IMR-90 (cell line): Measurements from ENCODE around the gene LRRC31. TPM values are rescaled to one million over a fixed set of nuclear protein-coding genes. Genes with fewer than 3 reads are reported as not detected.

Experiments used
- ATAC-seq: fragments of 200-7000 bp; cut with Tn5 transposase; 2 replicates; pipeline ENCODE4 v1.9.1; 2020; ENCODE audit warnings: low read depth, mild to moderate bottlenecking, moderate library complexity
- BruUV-seq: library from RNA; stranded (reverse); fragments of 400-500 nt; replicated peaks from 2 replicates; lab custom pipeline; 2021; lab: Mats Ljungman, UMichigan
- CTCF ChIA-PET: fragments of 300-600 bp; formaldehyde crosslinking; extraction: SDS; loops from one replicate; lab custom pipeline; 2021; ENCODE audit warnings: antibody characterized with exemption; lab: Yijun Ruan, JAX
- POLR2A ChIA-PET: fragments of 300-600 bp; sonication (Branson Sonifier 250); formaldehyde crosslinking; loops from one replicate; lab custom pipeline; 2022; ENCODE audit warnings: antibody characterized with exemption; ENCODE audit not compliant: unreplicated experiment; lab: Charles Lee
- DNase-seq: peaks from one replicate; pipeline ENCODE4 v3.0.0; 2013
- H2AFZ ChIP-seq: replicated peaks from 2 replicates; pipeline ENCODE3; 2013; ENCODE audit warnings: low read length, mild to moderate bottlenecking; ENCODE audit not compliant: poor library complexity
- H2AK5ac ChIP-seq: 2 replicates; pipeline ENCODE4 v1.6.1; 2013; ENCODE audit warnings: low read depth, low read length, inconsistent platforms
- H2AK9ac ChIP-seq: replicated peaks from 2 replicates; pipeline ENCODE3; 2013; ENCODE audit warnings: mild to moderate bottlenecking, low read depth, low read length, moderate library complexity; ENCODE audit not compliant: poor library complexity
- H2BK120ac ChIP-seq: 2 replicates; pipeline ENCODE4 v1.6.1; 2013; ENCODE audit warnings: low read depth, low read length, inconsistent platforms
- H2BK15ac ChIP-seq: 3 replicates; pipeline ENCODE4 v1.6.1; 2013; ENCODE audit warnings: low read depth, low read length, inconsistent platforms
- H2BK20ac ChIP-seq: 2 replicates; pipeline ENCODE4 v1.6.1; 2013; ENCODE audit warnings: low read depth, mild to moderate bottlenecking, inconsistent platforms, low read length, moderate library complexity
- H2BK5ac ChIP-seq: 2 replicates; pipeline ENCODE4 v1.6.1; 2013; ENCODE audit warnings: mild to moderate bottlenecking, low read depth, low read length, inconsistent platforms; ENCODE audit not compliant: poor library complexity, severe bottlenecking
- H3K14ac ChIP-seq: replicated peaks from 2 replicates; pipeline ENCODE4 v1.6.1; 2013; ENCODE audit warnings: low read depth, low read length, inconsistent platforms
- H3K18ac ChIP-seq: 2 replicates; pipeline ENCODE4 v1.6.1; 2013; ENCODE audit warnings: low read depth, low read length, control low read depth
- H3K23ac ChIP-seq: 2 replicates; pipeline ENCODE4 v1.6.1; 2013; ENCODE audit warnings: low read depth, low read length, inconsistent platforms
- H3K27ac ChIP-seq: 2 replicates; pipeline ENCODE4 v1.5.1; 2013; ENCODE audit warnings: mild to moderate bottlenecking, control low read depth, low read length; ENCODE audit not compliant: insufficient read depth
- H3K27me3 ChIP-seq: 2 replicates; pipeline ENCODE4 v1.6.1; 2013; ENCODE audit warnings: low read length; ENCODE audit not compliant: control insufficient read depth, insufficient read depth
- H3K36me3 ChIP-seq: 2 replicates; pipeline ENCODE4 v1.6.1; 2013; ENCODE audit warnings: low read length, mixed read lengths; ENCODE audit not compliant: control insufficient read depth, insufficient read depth
- H3K4ac ChIP-seq: 2 replicates; pipeline ENCODE4 v1.6.1; 2013; ENCODE audit warnings: low read depth, low read length, inconsistent platforms
- H3K4me1 ChIP-seq: 2 replicates; pipeline ENCODE4 v1.6.1; 2013; ENCODE audit warnings: low read length, mixed read lengths; ENCODE audit not compliant: control insufficient read depth, insufficient read depth
- H3K4me2 ChIP-seq: 2 replicates; pipeline ENCODE4 v1.6.1; 2013; ENCODE audit warnings: low read depth, mild to moderate bottlenecking, control low read depth, low read length, moderate library complexity
- H3K4me3 ChIP-seq: 2 replicates; pipeline ENCODE4 v1.5.1; 2013; ENCODE audit warnings: low read depth, mild to moderate bottlenecking, control low read depth, low read length, moderate library complexity; ENCODE audit not compliant: insufficient read depth
- H3K56ac ChIP-seq: 2 replicates; pipeline ENCODE4 v1.6.1; 2013; ENCODE audit warnings: low read length, inconsistent platforms; ENCODE audit not compliant: insufficient read depth; ENCODE audit errors: extremely low read depth
- H3K79me1 ChIP-seq, 2 experiments: 2 replicates each; pipeline ENCODE4 v1.6.1; 2013; ENCODE audit warnings: low read length in 2 of 2, inconsistent platforms in 1 of 2, low read depth in 1 of 2
- H3K9ac ChIP-seq: 2 replicates; pipeline ENCODE4 v1.6.1; 2013; ENCODE audit warnings: low read depth, low read length, control low read depth
- H3K9me1 ChIP-seq: 2 replicates; pipeline ENCODE4 v1.6.1; 2013; ENCODE audit warnings: low read length, inconsistent platforms; ENCODE audit not compliant: insufficient read depth
- H3K9me3 ChIP-seq: 2 replicates; pipeline ENCODE4 v1.6.1; 2013; ENCODE audit warnings: low read length; ENCODE audit not compliant: control insufficient read depth, insufficient read depth
- H4K20me1 ChIP-seq: 2 replicates; pipeline ENCODE4 v1.6.1; 2013; ENCODE audit warnings: low read length, inconsistent platforms; ENCODE audit not compliant: insufficient read depth
- H4K5ac ChIP-seq: 2 replicates; pipeline ENCODE4 v1.6.1; 2013; ENCODE audit warnings: mild to moderate bottlenecking, low read depth, low read length, control low read depth
- H4K8ac ChIP-seq, 2 experiments: 2 replicates each; pipeline ENCODE4 v1.6.1; 2013; ENCODE audit warnings: low read depth in 2 of 2, low read length in 2 of 2, control low read depth in 1 of 2, inconsistent platforms in 1 of 2
- H4K91ac ChIP-seq: 2 replicates; pipeline ENCODE4 v1.6.1; 2013; ENCODE audit warnings: low read depth, low read length, inconsistent platforms; ENCODE audit not compliant: insufficient read depth
- BHLHE40 ChIP-seq: fragments of 150-350 bp; IDR thresholded peaks from 2 replicates; pipeline ENCODE4 v1.6.1; 2016; ENCODE audit warnings: mild to moderate bottlenecking, low read depth, low read length
- CEBPB ChIP-seq: IDR thresholded peaks from 2 replicates; pipeline ENCODE4 v1.6.1; 2012; ENCODE audit warnings: low read depth, low read length, improper control_type of control experiment
- CHD1 ChIP-seq: IDR thresholded peaks from 2 replicates; pipeline ENCODE4 v1.6.1; 2012; ENCODE audit warnings: low read depth, low read length, improper control_type of control experiment
- FOS ChIP-seq: fragments of 150-350 bp; IDR thresholded peaks from 2 replicates; pipeline ENCODE4 v1.6.1; 2016; ENCODE audit warnings: low read depth, low read length
- MAFK ChIP-seq: IDR thresholded peaks from 2 replicates; pipeline ENCODE4 v1.6.1; 2012; ENCODE audit warnings: low read depth, low read length, improper control_type of control experiment
- MAZ ChIP-seq: IDR thresholded peaks from 2 replicates; pipeline ENCODE4 v1.6.1; 2012; ENCODE audit warnings: low read depth, mild to moderate bottlenecking, low read length, improper control_type of control experiment, moderate library complexity, borderline replicate concordance
- MXI1 ChIP-seq: IDR thresholded peaks from 2 replicates; pipeline ENCODE4 v1.6.1; 2012; ENCODE audit warnings: low read depth, mild to moderate bottlenecking, low read length, moderate library complexity, borderline replicate concordance
- NFE2L2 ChIP-seq: fragments of 150-350 bp; IDR thresholded peaks from 2 replicates; pipeline ENCODE4 v1.6.1; 2016; ENCODE audit warnings: low read depth, mild to moderate bottlenecking, low read length
- POLR2A ChIP-seq: IDR thresholded peaks from 2 replicates; pipeline ENCODE4 v1.6.1; 2012; ENCODE audit warnings: mild to moderate bottlenecking, low read depth, low read length
- RAD21 ChIP-seq: IDR thresholded peaks from 2 replicates; pipeline ENCODE4 v1.6.1; 2012; ENCODE audit warnings: low read length, improper control_type of control experiment
- RCOR1 ChIP-seq: IDR thresholded peaks from 2 replicates; pipeline ENCODE4 v1.6.1; 2012; ENCODE audit warnings: mild to moderate bottlenecking, low read length, improper control_type of control experiment; ENCODE audit not compliant: insufficient replicate concordance
- RFX5 ChIP-seq: IDR thresholded peaks from 2 replicates; pipeline ENCODE4 v1.8.0; 2012; ENCODE audit warnings: low read depth, mild to moderate bottlenecking, low read length, moderate library complexity
- SMC3 ChIP-seq: fragments of 150-350 bp; IDR thresholded peaks from 2 replicates; pipeline ENCODE4 v1.6.1; 2016; ENCODE audit warnings: low read depth, mild to moderate bottlenecking, antibody characterized with exemption, low read length, moderate library complexity
- WGBS, 2 experiments: methylation state at CpG; one replicate each; pipeline versions ENCODE4 v1.1.5 to v1.1.7; 2013; ENCODE audit warnings: missing lambda C conversion rate in 2 of 2; ENCODE audit not compliant: insufficient read length in 1 of 2; ENCODE audit errors: extremely low coverage in 2 of 2; 5-methylcytosine and 5-hydroxymethylcytosine counted together
- dilution Hi-C: fragments of 300-500 bp; cut with HindIII; formaldehyde crosslinking; loops from one replicate; pipeline ENCODE4 v1.14.3; 2018; ENCODE audit warnings: low sequenced_read_pairs; ENCODE audit not compliant: unreplicated experiment
- in situ Hi-C: fragments of 300-500 bp; cut with MboI; formaldehyde crosslinking; loops from 3 replicates; pipeline ENCODE4 v1.14.3; 2019; ENCODE audit warnings: low sequenced_read_pairs, inconsistent platforms, mixed read lengths
- intact Hi-C: fragments of 100-400 bp; cut with micrococcal nuclease; formaldehyde crosslinking; loops from 2 replicates; pipeline ENCODE4 v1.10.0; 2022
- polyA plus RNA-seq, 3 experiments: library from polyadenylated mRNA; depleted of rRNA; stranded (reverse); fragments of >200 nt; gene quantifications; 2 replicates each; pipeline ENCODE4 v1.2.3, GENCODE V29; 2012; ENCODE audit warnings: low replicate concordance in 1 of 3
- total RNA-seq: library from RNA; depleted of rRNA; stranded (reverse); fragments of >200 nt; gene quantifications from 2 replicates; pipeline ENCODE4 v1.2.3, GENCODE V29; 2012
- TF ChIP-seq, protein P1 (sequence below): fragments of 150-350 bp; IDR thresholded peaks from 2 replicates; pipeline ENCODE4 v1.6.1; 2017; ENCODE audit warnings: mild to moderate bottlenecking, antibody characterized with exemption, low read length, low read depth
- TF ChIP-seq, protein P2 (sequence below): fragments of 150-350 bp; IDR thresholded peaks from 2 replicates; pipeline ENCODE4 v1.6.1; 2016; ENCODE audit warnings: low read depth, mild to moderate bottlenecking, low read length, moderate library complexity, borderline replicate concordance
- TF ChIP-seq, protein P3 (sequence below): conservative IDR thresholded peaks from 2 replicates; pipeline ENCODE4 v1.5.1; 2012; ENCODE audit warnings: mild to moderate bottlenecking, low read depth, low read length, improper control_type of control experiment

The LRRC31 gene
- total and polyA plus RNA-seq, 2 of the 4 experiments (the other 2 are of a cell fraction): not detected

DNA sequence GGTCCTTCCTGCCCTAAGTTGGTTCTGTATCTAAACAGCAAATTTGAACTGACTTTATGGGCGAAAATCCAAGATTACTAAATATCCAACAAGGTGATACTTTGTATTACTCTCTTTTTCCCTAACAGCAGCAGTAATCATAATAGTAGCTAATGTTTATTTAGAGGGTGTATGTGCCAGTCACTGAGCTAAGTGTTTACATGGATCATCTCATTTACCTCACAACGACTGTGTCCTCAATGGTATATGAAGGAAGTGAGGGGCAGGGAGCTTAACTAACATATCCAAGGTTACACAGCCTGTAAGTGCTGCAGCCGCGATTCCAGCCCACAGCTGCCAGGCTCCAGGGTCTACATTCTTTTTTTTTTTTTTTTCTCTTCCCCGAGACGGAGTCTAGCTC, 46.8 kb downstream of the LRRC31 start:
- Histone ChIP-seq H2AK9ac (no peak overlapping the region), H4K91ac (no peak overlapping the region), H2BK5ac (no peak overlapping the region), H3K9ac (no peak overlapping the region), H2AK5ac (no peak overlapping the region), H2BK120ac (no peak overlapping the region), H3K4me1 (peaks cover 2% of the 10 kb centered on the region), H2AFZ (no peak overlapping the region), H3K4ac (no peak overlapping the region), H3K79me1 (no peaks in the 10 kb centered on the region), H3K23ac (no peak overlapping the region), H3K27me3 (no peaks in the 10 kb centered on the region), H3K56ac (no peak overlapping the region), H3K4me2 (no peak overlapping the region), H3K4me3 (no peak overlapping the region), H2BK15ac (no peak overlapping the region), H3K9me1 (no peaks in the 10 kb centered on the region), H3K27ac (no peak overlapping the region), H3K14ac (no peak overlapping the region), H3K9me3 (no peaks in the 10 kb centered on the region), H4K5ac (no peak overlapping the region), H3K36me3 (no peaks in the 10 kb centered on the region), H4K8ac (no peak overlapping the region), H3K18ac (no peak overlapping the region), H4K20me1 (no peaks in the 10 kb centered on the region), H2BK20ac (no peak overlapping the region)
- no TSS peak for BruUV-seq
- DNase-seq (no peak), ATAC-seq (no peak)
- no CpG with 5 or more reads among the region's 6 CpGs for WGBS, 2 experiments
- in situ Hi-C loops (no loop called here), intact Hi-C loops (no loop called here), dilution Hi-C loops (no loop called here)
- ChIA-PET POLR2A (no interaction called here), CTCF (no interaction called here)
- TF ChIP-seq RCOR1 (no peak), CHD1 (no peak), MAFK (no peak), RFX5 (no peak), CEBPB (no peak), POLR2A (no peak), FOS (no peak), RAD21 (no peak), MXI1 (no peak), SMC3 (no peak), NFE2L2 (no peak), BHLHE40 (no peak), MAZ (no peak)
- TF ChIP-seq, protein P1, sequence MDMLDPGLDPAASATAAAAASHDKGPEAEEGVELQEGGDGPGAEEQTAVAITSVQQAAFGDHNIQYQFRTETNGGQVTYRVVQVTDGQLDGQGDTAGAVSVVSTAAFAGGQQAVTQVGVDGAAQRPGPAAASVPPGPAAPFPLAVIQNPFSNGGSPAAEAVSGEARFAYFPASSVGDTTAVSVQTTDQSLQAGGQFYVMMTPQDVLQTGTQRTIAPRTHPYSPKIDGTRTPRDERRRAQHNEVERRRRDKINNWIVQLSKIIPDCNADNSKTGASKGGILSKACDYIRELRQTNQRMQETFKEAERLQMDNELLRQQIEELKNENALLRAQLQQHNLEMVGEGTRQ: no peak
- TF ChIP-seq, protein P2, sequence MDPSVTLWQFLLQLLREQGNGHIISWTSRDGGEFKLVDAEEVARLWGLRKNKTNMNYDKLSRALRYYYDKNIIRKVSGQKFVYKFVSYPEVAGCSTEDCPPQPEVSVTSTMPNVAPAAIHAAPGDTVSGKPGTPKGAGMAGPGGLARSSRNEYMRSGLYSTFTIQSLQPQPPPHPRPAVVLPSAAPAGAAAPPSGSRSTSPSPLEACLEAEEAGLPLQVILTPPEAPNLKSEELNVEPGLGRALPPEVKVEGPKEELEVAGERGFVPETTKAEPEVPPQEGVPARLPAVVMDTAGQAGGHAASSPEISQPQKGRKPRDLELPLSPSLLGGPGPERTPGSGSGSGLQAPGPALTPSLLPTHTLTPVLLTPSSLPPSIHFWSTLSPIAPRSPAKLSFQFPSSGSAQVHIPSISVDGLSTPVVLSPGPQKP: no peak
- TF ChIP-seq, protein P3, sequence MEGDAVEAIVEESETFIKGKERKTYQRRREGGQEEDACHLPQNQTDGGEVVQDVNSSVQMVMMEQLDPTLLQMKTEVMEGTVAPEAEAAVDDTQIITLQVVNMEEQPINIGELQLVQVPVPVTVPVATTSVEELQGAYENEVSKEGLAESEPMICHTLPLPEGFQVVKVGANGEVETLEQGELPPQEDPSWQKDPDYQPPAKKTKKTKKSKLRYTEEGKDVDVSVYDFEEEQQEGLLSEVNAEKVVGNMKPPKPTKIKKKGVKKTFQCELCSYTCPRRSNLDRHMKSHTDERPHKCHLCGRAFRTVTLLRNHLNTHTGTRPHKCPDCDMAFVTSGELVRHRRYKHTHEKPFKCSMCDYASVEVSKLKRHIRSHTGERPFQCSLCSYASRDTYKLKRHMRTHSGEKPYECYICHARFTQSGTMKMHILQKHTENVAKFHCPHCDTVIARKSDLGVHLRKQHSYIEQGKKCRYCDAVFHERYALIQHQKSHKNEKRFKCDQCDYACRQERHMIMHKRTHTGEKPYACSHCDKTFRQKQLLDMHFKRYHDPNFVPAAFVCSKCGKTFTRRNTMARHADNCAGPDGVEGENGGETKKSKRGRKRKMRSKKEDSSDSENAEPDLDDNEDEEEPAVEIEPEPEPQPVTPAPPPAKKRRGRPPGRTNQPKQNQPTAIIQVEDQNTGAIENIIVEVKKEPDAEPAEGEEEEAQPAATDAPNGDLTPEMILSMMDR: no peak
